ENCODE measurements around the gene IER5L.

Gene IER5L

DNA sequence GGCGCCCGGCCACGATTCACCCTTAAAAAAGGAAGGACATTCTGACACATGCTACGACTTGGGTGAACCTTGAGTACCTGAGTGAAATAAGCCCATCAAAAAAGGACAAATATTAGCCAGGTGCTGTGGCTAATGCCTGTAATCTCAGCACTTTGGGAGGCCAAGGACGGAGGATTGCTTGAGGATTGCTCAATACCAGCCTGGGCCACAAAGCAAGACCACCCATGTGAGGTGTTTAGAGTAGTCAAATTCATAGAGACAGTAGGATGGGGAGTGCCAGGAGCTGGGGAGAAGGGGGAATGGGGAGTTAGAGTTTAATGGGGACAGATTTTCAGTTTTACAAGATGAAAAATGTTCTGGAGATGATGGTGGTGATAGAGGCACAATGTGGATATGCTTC lies 32.1 kb upstream of the IER5L start:
- Histone ChIP-seq H3K9me3 (ENCODE audit: control insufficient read depth, insufficient read depth, low read depth, low read length) (no peaks in the 10 kb centered on the region), H3K36me3 (ENCODE audit: control insufficient read depth in 2 of 2, insufficient read depth in 1 of 2, low read length in 2 of 2) (no peaks in the 10 kb centered on the region), H3K4me1 (ENCODE audit: control insufficient read depth, insufficient read depth, low read length) (no peaks in the 10 kb centered on the region), H3K4me3 (ENCODE audit: low read depth, low read length) (no peak overlapping the region), H3K27ac (ENCODE audit: extremely low read depth, low read depth, low read length) (no peak overlapping the region)
- ChIA-PET POLR2A (interaction anchor here (2.1 kb wide), 1 partner anchor 32 kb away, joined by 6 read pairs; the partner anchor contains the start of gene IER5L), CTCF (interaction anchor here (0.7 to 1.0 kb wide), 2 partner anchors 122 to 1083 kb away, joined by 4 read pairs; no protein-coding TSS in a partner anchor)
- TF ChIP-seq PRDM10 (tag by site-specific recombination; IDR thresholded peaks at IDR 0.05) (no peak), ZNF501 (tag by site-specific recombination; IDR thresholded peaks at IDR 0.05) (no peak)

GRCh38 chr9:129209580-129209979 lies 31.5 kb upstream of the IER5L start:
- Histone ChIP-seq H3K4me1 (ENCODE audit: control insufficient read depth, insufficient read depth, low read length) (no peaks in the 10 kb centered on the region), H3K27ac (ENCODE audit: extremely low read depth, low read depth, low read length) (no peak overlapping the region), H3K4me3 (ENCODE audit: low read depth, low read length) (no peak overlapping the region), H3K36me3 (ENCODE audit: control insufficient read depth in 2 of 2, insufficient read depth in 1 of 2, low read length in 2 of 2) (no peaks in the 10 kb centered on the region), H3K9me3 (ENCODE audit: control insufficient read depth, insufficient read depth, low read depth, low read length) (no peaks in the 10 kb centered on the region)
- ChIA-PET CTCF (interaction anchor here (0.6 kb wide), 1 partner anchor 378 kb away, joined by 3 read pairs; no protein-coding TSS in a partner anchor), POLR2A (no interaction called here)
- TF ChIP-seq, protein P1, sequence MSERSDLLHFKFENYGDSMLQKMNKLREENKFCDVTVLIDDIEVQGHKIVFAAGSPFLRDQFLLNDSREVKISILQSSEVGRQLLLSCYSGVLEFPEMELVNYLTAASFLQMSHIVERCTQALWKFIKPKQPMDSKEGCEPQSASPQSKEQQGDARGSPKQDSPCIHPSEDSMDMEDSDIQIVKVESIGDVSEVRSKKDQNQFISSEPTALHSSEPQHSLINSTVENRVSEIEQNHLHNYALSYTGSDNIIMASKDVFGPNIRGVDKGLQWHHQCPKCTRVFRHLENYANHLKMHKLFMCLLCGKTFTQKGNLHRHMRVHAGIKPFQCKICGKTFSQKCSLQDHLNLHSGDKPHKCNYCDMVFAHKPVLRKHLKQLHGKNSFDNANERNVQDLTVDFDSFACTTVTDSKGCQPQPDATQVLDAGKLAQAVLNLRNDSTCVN (tag by site-specific recombination; optimal IDR thresholded peaks at IDR 0.05) = no peak
- TF ChIP-seq ZNF157 (tag by site-specific recombination; IDR thresholded peaks at IDR 0.05) (no peak), ZNF677 (tag by site-specific recombination; IDR thresholded peaks at IDR 0.05) (no peak), ZNF792 (tag by site-specific recombination; IDR thresholded peaks at IDR 0.05) (no peak), ZNF23 (tag by site-specific recombination; IDR thresholded peaks at IDR 0.05; ENCODE audit: borderline replicate concordance) (no peak), ZFHX2 (tag by site-specific recombination; conservative IDR thresholded peaks at IDR 0.05) (no peak), ZNF600 (tag by site-specific recombination; IDR thresholded peaks at IDR 0.05) (no peak), RBAK (tag by site-specific recombination; IDR thresholded peaks at IDR 0.05) (no peak), ZNF37A (tag by site-specific recombination; IDR thresholded peaks at IDR 0.05) (no peak), PRDM10 (tag by site-specific recombination; IDR thresholded peaks at IDR 0.05) (no peak), SP3 (tag by site-specific recombination; IDR thresholded peaks at IDR 0.05) (no peak), ZNF366 (tag by site-specific recombination; conservative IDR thresholded peaks at IDR 0.05) (no peak), ZNF629 (tag by site-specific recombination; IDR thresholded peaks at IDR 0.05) (no peak), OSR2 (tag by site-specific recombination; IDR thresholded peaks at IDR 0.05) (no peak), ZNF132 (tag by site-specific recombination; IDR thresholded peaks at IDR 0.05; ENCODE audit: borderline replicate concordance) (no peak)
- TF ChIP-seq, protein P2, sequence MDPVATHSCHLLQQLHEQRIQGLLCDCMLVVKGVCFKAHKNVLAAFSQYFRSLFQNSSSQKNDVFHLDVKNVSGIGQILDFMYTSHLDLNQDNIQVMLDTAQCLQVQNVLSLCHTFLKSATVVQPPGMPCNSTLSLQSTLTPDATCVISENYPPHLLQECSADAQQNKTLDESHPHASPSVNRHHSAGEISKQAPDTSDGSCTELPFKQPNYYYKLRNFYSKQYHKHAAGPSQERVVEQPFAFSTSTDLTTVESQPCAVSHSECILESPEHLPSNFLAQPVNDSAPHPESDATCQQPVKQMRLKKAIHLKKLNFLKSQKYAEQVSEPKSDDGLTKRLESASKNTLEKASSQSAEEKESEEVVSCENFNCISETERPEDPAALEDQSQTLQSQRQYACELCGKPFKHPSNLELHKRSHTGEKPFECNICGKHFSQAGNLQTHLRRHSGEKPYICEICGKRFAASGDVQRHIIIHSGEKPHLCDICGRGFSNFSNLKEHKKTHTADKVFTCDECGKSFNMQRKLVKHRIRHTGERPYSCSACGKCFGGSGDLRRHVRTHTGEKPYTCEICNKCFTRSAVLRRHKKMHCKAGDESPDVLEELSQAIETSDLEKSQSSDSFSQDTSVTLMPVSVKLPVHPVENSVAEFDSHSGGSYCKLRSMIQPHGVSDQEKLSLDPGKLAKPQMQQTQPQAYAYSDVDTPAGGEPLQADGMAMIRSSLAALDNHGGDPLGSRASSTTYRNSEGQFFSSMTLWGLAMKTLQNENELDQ (tag by site-specific recombination; IDR thresholded peaks at IDR 0.05; ENCODE audit: low read depth) = no peak
- TF ChIP-seq, protein P3, sequence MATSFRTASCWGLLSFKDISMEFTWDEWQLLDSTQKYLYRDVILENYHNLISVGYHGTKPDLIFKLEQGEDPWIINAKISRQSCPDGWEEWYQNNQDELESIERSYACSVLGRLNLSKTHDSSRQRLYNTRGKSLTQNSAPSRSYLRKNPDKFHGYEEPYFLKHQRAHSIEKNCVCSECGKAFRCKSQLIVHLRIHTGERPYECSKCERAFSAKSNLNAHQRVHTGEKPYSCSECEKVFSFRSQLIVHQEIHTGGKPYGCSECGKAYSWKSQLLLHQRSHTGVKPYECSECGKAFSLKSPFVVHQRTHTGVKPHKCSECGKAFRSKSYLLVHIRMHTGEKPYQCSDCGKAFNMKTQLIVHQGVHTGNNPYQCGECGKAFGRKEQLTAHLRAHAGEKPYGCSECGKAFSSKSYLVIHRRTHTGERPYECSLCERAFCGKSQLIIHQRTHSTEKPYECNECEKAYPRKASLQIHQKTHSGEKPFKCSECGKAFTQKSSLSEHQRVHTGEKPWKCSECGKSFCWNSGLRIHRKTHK (tag by site-specific recombination; IDR thresholded peaks at IDR 0.05) = no peak
